GM19452 (cell line): ENCODE data around the gene PLEKHM2.

ENCODE experiments used
- ATAC-seq: cut with Tn5 transposase; IDR thresholded peaks from one replicate; pipeline ENCODE4 v1.9.1; 2021; ENCODE audit not compliant: unreplicated experiment

PLEKHM2 gene

DNA sequence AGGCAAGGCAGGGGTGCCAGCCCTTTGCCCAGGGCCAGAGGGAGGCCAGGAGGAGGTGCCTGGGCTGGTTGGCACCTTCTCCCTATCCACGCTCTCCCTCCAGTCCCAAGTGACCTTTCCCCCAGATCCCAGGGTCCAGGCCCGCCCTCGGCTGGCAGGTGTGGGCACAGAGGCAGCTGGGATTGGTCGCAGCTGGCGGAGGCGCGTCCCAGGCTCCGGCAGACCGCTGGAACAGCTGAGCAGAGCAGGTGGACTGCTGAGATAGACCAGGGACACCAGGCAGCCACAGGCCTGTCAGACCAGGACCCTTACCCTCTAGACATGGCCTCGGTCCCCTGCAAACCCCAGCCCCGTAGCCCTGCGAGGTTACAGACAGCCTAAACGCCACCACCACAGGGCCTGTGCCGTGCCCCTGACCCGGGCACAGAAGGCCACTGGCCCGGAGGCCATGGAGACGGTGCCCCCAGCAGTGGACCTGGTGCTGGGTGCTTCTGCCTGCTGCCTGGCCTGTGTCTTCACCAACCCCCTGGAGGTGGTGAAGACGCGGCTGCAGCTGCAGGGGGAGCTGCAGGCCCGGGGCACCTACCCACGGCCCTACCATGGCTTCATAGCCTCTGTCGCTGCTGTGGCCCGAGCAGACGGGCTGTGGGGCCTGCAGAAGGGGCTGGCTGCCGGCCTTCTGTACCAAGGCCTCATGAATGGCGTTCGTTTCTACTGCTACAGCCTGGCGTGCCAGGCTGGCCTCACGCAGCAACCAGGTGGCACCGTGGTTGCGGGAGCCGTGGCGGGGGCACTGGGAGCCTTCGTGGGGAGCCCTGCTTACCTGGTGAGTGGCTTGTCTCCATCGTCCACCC lies 52.1 kb downstream of the PLEKHM2 start, which contains the start of gene SLC25A34:
TSS of gene SLC25A34 (plus strand) at position 221 of the 854 bp plus-strand sequence. CDS start at position 449, 228 bp downstream.
- ATAC-seq, result no peak

DNA sequence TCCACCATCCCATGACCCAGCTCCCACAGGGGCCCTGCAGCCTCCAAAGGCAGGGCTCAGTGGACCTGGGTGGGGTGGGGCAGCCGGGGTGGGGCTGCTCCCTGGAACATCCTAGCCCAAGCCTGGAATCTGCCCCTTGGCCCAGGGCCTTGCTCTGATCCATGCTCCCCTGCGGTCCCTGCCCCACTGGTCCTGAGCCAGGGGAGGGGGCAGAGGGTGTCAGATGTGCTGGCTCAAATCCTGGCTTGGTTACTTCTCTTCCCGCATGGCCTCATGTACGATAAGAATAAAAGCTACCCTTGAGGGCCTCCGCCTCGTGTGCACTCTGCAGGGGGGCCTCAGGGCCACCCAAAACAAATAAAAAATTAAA lies 52.8 kb downstream of the PLEKHM2 start:
- ATAC-seq, result no peak

GRCh38 chr1:15737324-15738319 lies 53.5 kb downstream of the PLEKHM2 start:
- no peak for ATAC-seq

DNA sequence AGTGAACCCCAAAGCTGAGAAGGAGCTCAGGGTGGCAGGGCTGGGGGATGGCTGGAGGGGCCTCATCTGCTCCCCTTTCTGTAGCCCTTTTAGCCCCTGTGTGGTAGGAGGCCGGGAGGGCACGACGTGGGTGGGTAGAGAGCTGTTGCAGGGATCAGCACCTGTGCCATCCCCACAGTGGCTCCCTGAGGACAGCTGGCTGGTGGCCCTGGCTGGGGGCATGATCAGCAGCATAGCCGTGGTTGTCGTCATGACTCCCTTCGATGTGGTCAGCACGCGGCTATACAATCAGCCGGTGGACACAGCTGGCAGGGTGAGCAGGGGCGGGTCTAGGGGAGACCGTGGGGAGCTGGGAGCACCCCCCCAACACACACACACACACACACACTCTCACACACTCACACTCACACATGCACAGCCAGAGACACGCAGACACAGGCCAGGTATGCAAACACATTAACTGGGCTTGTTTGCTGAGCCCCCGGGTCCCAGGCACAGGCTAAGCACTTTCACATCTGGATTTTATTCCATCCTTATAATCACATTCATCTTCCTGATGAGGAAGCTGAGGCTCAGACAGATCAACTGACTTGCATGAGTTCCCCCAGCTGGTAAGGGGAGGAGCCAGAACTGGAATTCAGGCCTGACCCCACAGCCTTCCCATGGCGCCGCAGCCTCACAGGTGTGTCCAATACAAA lies 54.4 kb downstream of the PLEKHM2 start:
- no peak for ATAC-seq

DNA sequence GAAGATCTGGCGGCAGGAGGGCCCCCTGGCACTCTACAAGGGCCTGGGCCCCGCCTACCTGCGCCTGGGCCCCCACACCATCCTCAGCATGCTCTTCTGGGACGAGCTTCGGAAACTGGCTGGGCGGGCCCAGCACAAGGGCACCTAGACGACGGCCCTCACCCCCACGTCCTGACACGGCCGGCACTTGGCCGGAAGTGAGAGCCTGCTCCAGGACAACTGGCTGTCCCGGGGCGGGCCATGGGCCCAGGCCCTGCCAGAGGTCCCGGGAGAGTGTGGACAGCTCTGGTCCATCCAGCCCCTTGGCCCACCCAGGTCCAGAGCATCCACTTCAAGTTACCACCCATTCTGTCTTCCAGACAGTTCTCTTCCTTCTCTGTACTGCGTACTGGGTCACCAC lies 55.1 kb downstream of the PLEKHM2 start:
- ATAC-seq, result no peak

GRCh38 chr1:15739745-15740144 lies 55.6 kb downstream of the PLEKHM2 start:
- no peak for ATAC-seq

- no peak for ATAC-seq
Observed at GRCh38 chr1:15740924-15741850, 57.1 kb downstream of the PLEKHM2 start.

DNA sequence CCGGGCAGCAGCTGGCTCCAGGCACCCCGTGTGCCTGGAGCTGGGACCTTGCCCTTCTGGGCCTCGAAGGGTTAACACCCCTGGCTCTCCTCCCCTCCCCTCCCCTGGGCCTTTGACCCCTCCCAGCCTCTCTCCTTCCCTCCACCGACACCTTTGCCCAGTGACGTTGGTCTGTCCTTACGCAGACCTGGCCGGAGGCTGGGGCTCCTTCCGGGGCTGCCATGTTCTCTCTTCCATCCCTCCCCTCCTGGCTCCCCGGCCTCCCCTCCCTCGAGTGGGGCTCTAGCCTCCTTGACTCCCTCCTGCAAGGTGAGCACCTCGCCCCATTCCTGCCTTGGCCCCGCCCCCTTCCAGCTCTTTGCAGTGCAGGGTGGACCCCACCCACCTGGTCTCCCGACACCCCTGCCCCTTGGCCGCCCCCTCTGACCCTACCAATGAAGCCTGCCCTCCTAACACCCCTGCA lies 58.2 kb downstream of the PLEKHM2 start, which contains the start of gene TMEM82:
TSS of gene TMEM82 (plus strand) at position 161 of the 463 bp plus-strand sequence. CDS start at position 222, 61 bp downstream.
- ATAC-seq, result no peak

DNA sequence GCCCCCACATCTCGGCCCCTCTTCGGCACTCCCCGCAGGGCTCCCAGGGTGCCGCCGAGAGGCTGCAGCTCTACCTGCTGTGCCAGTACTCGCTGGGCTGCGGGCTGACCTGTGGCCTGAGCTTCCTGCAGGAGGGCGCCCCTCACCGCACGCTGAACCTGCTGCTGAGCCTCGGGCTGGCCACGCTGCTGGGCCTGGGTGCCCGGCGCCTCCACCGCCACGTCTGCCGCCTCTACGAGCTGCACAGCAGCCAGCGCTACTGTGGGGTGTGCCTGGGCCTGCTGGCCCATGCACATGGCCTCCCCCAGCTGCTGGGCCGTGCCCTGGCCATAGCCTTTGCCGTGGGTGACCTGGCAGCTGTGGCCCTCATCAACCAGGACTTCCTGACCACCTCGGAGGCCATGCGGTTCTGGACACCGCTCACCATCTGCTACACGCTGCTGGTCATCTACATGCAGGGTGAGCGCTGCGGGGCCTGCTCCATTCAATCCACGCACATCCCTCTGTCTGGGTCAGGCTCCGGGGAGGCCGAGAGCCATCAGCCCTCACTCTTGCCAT lies 60.1 kb downstream of the PLEKHM2 start:
- no peak for ATAC-seq

- no peak for ATAC-seq
Observed at GRCh38 chr1:15747378-15747777, 63.3 kb downstream of the PLEKHM2 start.

DNA sequence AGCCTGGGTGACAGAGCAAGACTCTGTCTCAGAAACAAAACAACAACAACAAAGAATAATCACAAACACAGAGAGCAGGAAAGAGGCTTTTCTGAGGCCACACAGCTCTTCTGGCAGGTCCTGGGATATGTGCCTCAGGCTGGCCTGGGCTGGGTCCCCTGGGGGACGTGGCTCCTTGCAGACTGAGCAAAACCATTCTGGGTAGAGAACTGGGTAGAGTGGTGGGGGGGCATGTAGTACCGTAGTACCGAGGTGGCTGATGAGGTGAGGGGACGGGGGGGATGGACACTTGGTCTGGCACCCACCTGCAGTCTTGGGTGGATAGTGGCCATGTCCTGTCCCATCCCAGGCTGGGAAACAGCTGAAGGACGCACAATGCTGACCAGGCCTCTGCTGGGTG lies 64.1 kb downstream of the PLEKHM2 start:
- no peak for ATAC-seq

GRCh38 chr1:15748690-15749398 lies 64.7 kb downstream of the PLEKHM2 start:
- no peak for ATAC-seq

DNA sequence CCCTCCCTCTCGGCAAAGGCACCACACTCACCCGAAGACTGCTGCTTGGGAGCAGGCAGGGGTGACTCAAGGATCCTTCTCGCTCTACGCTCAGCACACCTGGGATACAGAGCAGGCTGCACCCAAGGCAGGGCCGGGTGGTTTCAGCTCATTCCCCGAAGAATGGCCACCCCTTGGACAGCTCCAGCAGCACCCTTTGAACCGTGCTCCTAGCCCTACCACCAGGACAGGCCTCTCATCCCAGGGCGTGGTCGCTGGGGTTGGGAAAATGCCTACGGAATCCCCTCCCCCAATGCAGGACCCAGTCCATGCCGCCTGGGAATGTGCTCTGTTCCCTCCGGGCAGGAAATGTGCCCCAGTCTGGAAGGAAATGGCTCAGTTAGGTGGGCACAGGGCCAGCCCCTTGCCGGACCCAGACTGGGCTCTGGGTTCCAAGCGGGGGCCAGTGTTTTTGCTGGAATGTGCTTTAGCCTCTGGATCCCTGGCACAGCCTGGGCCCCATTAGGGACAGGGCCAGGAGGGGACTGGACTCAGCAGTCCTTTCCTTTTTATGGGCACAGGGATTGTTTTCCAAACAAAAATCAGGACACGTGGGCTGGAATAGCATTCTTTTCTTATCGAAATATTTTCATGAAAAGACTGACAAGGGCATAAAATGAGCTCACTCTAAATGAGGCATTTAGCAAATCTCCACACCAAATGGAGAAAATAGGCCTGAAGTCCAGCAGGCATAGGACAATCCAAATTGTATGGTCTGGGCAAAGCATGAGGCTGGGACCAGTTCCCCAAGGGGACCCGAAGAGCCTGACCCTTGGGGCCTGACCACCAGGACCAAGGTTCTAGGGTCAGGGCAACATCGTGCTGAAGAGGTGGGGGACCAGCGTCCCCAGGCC lies 65.5 kb downstream of the PLEKHM2 start:
- no peak for ATAC-seq

DNA sequence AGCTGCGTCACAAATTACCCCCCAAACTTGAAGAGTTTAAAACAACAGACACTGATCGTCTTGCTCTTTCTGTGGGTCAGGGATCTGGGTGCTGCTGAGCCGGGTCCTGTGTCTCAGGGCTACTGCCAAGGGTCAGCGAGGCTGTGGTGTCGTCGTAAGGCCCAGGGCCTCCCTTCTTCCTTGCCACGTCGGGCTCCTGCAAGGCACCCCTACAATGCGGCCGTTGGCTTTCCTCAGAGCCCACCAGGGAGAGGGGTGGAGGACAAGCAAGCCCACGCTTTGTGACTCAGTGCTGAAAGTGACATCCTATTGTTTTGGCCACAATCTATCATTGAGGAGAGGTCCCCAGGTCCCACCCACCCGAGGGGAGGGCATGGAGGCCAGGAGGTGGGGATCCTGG lies 66.8 kb downstream of the PLEKHM2 start:
- ATAC-seq, result no peak

- ATAC-seq, result no peak
Observed at GRCh38 chr1:15751717-15752116, 67.6 kb downstream of the PLEKHM2 start.

GRCh38 chr1:15753776-15754175 lies 69.7 kb downstream of the PLEKHM2 start:
- ATAC-seq, result no peak

- no peak for ATAC-seq
Observed at GRCh38 chr1:15755021-15755645, 71.0 kb downstream of the PLEKHM2 start.
